Common myeloid progenitor, CD34-positive (primary cell): ENCODE results near the gene NME2.
"Not testable (repeated sequence)": the region's sequence is repeated elsewhere in the genome, so short reads cannot be mapped to it uniquely, and the experiment has no call there.

ENCODE experiments used
- CTCF ChIA-PET: fragments of 350-600 bp; sonication (Branson Sonifier 250); formaldehyde crosslinking; loops from one replicate; lab custom pipeline; 2021; ENCODE audit warnings: antibody characterized with exemption; lab: Charles Lee
- POLR2A ChIA-PET: fragments of 350-600 bp; sonication (Branson Sonifier 250); formaldehyde crosslinking; loops from one replicate; lab custom pipeline; 2021; ENCODE audit warnings: antibody characterized with exemption; lab: Charles Lee
- DNase-seq, 3 donors: peaks; one replicate each; pipeline versions ENCODE4 v3.0.0 to v3.0.0-alpha.2; 2013
- H3K27ac ChIP-seq, 2 experiments: 1 replicate in 1 of 2; 2 replicates in 1 of 2; pipeline ENCODE4 v1.7.0; 2013; ENCODE audit warnings: inconsistent platforms in 2 of 2, low read length in 2 of 2, mild to moderate bottlenecking in 2 of 2, low read depth in 1 of 2, moderate library complexity in 1 of 2; ENCODE audit not compliant: severe bottlenecking in 2 of 2, insufficient read depth in 1 of 2, poor library complexity in 1 of 2
- H3K27me3 ChIP-seq, 5 experiments: replicated peaks in 2 of 5; 1 replicate in 3 of 5; 2 replicates in 2 of 5; pipeline versions ENCODE4 v1.6.1 to v1.7.0; 2013; ENCODE audit warnings: low read length in 4 of 5, mild to moderate bottlenecking in 2 of 5, moderate library complexity in 2 of 5, inconsistent platforms in 1 of 5; ENCODE audit not compliant: insufficient read depth in 5 of 5, control insufficient read depth in 4 of 5
- H3K36me3 ChIP-seq, 4 experiments: 1 replicate in 2 of 4; 2 replicates in 2 of 4; pipeline versions ENCODE4 v1.6.1 to v1.7.0; 2013; ENCODE audit warnings: low read length in 3 of 4, control low read depth in 1 of 4, mild to moderate bottlenecking in 1 of 4; ENCODE audit not compliant: control insufficient read depth in 4 of 4, insufficient read depth in 4 of 4
- H3K4me1 ChIP-seq, 4 experiments: 1 replicate in 3 of 4; 2 replicates in 1 of 4; pipeline versions ENCODE4 v1.6.1 to v1.7.1; 2013; ENCODE audit warnings: low read length in 3 of 4, mild to moderate bottlenecking in 3 of 4, control low read depth in 1 of 4, inconsistent platforms in 1 of 4, moderate library complexity in 1 of 4; ENCODE audit not compliant: control insufficient read depth in 4 of 4, insufficient read depth in 4 of 4; ENCODE audit errors: control extremely low read depth in 1 of 4
- H3K4me3 ChIP-seq, 7 experiments: 1 replicate in 4 of 7; 2 replicates in 3 of 7; pipeline versions ENCODE4 v1.5.1 to v1.7.0; 2013; ENCODE audit warnings: mild to moderate bottlenecking in 7 of 7, low read length in 6 of 7, moderate library complexity in 6 of 7, inconsistent platforms in 2 of 7, low read depth in 2 of 7, control low read depth in 1 of 7; ENCODE audit not compliant: insufficient read depth in 4 of 7, control insufficient read depth in 1 of 7; ENCODE audit errors: extremely low read depth in 1 of 7
- H3K9me3 ChIP-seq, 5 experiments: 1 replicate in 4 of 5; 2 replicates in 1 of 5; pipeline versions ENCODE4 v1.6.1 to v1.7.1; 2013; ENCODE audit warnings: low read length in 4 of 5, mild to moderate bottlenecking in 2 of 5, inconsistent platforms in 1 of 5, low read depth in 1 of 5, moderate library complexity in 1 of 5; ENCODE audit not compliant: control insufficient read depth in 4 of 5, insufficient read depth in 2 of 5; ENCODE audit errors: control extremely low read depth in 1 of 5
- WGBS: methylation state at CpG from one replicate; pipeline ENCODE4 v1.1.5; 2013; ENCODE audit not compliant: insufficient coverage; 5-methylcytosine and 5-hydroxymethylcytosine counted together

Gene NME2

DNA sequence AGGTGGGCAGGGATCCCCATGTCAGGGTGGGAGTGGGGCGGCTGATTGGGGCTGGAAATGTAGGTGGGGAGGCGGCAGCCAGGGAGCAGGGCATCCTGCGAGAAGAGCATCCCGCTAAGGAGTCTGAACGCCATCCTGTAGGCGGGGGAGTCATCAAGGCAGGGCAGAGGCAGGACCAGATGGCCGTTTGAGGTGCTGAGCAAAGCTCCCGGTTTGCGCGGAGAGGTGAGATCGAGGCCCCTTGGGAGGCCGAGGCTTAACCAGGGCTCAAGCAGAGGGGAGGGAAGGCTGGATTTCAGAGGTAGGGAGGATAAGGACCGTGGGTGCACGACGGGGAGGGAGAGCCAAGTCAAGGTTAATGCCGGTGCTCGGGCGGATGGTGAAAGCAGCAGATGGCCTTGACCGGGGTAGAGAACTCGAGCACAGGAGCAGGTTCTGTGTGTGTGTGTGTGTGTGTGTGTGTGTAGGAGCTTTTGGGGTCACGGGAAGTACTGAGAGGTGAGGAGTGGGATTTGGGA, 472 bp upstream of the NME2 start:
- peak; percentile 57 to 80 (median 74) for DNase-seq
- POLR2A ChIA-PET = no interaction called here
- Histone ChIP-seq H3K4me1 (peaks cover 0 to 20% (median 15%) of the 10 kb centered on the region in 4 experiments), H3K27ac (peak overlapping the region in 1 of 2 experiments; percentile 75), H3K9me3 (no peaks in the 10 kb centered on the region), H3K36me3 (peaks cover 6 to 53% (median 33%) of the 10 kb centered on the region in 4 experiments), H3K4me3 (peak overlapping the region; percentile 70 to 88 (median 84)), H3K27me3 (no peaks in the 10 kb centered on the region)
- CTCF ChIA-PET = interaction anchor here (0.5 to 2.1 kb wide), 7 partner anchors 10 to 167 kb away, joined by 3 to 5 read pairs (median 3); partner anchors contain the start of gene NME1
- WGBS = 22% methylated on average over 20 of the region's 21 CpGs

DNA sequence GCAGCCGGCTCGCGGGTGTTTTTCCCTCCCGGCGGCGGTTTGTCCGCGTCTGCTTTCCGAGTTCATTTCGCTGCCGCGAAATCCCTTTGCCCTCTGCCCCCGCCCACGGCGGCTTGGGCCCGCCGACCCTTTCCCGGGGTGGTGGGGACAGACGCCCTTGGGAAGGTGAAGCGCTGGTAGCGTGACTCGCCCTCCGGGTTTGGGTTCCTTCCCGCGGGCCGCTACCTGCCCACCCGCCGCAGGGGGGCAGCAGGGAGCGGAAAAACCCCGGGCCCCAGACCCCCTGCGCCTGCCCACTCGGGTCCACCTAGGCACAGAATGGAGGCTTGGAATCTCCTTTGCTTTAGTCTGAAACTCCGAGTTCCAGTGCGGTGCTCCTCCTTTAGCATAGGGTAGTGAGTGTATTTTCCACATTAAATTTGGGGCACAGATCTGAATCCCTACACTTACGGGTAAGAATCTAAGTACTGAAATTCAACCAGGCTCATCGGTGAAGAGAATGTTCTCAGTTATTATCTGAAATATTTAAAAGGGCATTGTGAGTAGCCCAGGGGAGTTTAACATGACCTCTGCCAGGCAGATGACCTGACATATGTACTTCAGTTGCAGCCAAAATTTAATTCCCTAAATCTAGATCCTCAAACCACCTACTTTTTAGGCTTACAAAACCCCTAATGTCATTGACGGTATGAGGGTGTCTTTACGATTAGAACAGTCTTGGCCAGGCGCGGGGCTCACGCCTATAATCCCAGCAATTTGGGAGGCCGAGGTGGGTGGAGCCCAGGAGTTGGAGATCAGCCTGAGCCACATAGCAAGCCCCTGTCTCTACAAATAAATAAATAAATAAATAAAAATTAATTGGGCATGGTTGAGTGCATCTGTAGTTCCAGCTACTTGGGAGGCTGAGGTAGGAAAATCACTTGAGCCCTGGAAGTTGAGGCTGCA, 1.0 kb downstream of the NME2 start:
- no peaks in the 10 kb centered on the region for H3K9me3 ChIP-seq
- peaks cover 0 to 20% (median 15%) of the 10 kb centered on the region in 4 experiments for H3K4me1 ChIP-seq
- peaks cover 9 to 51% (median 31%) of the 10 kb centered on the region in 4 experiments for H3K36me3 ChIP-seq
- DNase-seq = peak; percentile 53 to 71 (median 65)
- 9% methylated on average over 19 of the region's 42 CpGs for WGBS
- peak overlapping the region; percentile 70 to 88 (median 84) for H3K4me3 ChIP-seq
- CTCF ChIA-PET = interaction anchor here (0.9 to 1.4 kb wide), 3 partner anchors 14 to 163 kb away, joined by 3 to 4 read pairs (median 3); partner anchors contain the start of gene NME1
- H3K27me3 ChIP-seq = no peaks in the 10 kb centered on the region
- H3K27ac ChIP-seq = peak overlapping the region in 1 of 2 experiments; percentile 75
- POLR2A ChIA-PET = no interaction called here

DNA sequence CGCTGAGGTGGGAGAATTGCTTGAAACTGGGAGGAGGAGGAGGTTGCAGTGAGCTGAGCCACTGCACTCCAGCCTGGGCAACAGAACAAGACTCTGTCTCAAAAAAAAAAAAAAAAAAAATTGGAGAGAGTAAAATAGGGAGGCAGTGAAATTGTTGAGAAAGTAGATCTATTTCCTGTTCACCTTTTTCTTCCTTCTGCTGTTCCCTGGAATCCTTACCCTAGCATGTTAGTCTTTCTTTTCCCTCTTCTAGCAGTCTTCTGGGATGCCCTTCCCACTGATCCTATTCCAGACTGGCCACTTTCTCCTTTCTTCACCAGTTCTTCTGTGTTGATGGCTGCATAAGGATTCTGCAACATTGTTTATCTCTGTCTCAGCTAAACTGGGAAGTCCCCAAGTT, 3.1 kb downstream of the NME2 start:
- Histone ChIP-seq H3K4me3 (no peak overlapping the region), H3K27ac (no peak overlapping the region), H3K27me3 (no peaks in the 10 kb centered on the region), H3K9me3 (no peaks in the 10 kb centered on the region), H3K36me3 (peaks cover 11 to 50% (median 35%) of the 10 kb centered on the region in 4 experiments), H3K4me1 (peaks cover 0 to 20% (median 15%) of the 10 kb centered on the region in 4 experiments)
- DNase-seq = no peak
- 100% methylated on average over 1 of the region's 1 CpG for WGBS
- ChIA-PET POLR2A (no interaction called here), CTCF (interaction anchor here (1.5 kb wide), 1 partner anchor 15 kb away, joined by 5 read pairs; no protein-coding TSS in a partner anchor)

GRCh38 chr17:51170736-51171135, 4.5 kb downstream of the NME2 start:
- no peaks in the 10 kb centered on the region for H3K9me3 ChIP-seq
- WGBS = no CpG with 5 or more reads among the region's 2 CpGs
- POLR2A ChIA-PET = no interaction called here
- DNase-seq = no peak
- no peak overlapping the region for H3K4me3 ChIP-seq
- H3K27me3 ChIP-seq = no peaks in the 10 kb centered on the region
- peaks cover 11 to 50% (median 36%) of the 10 kb centered on the region in 4 experiments for H3K36me3 ChIP-seq
- CTCF ChIA-PET = interaction anchor here (1.5 to 2.4 kb wide), 2 partner anchors 9 to 14 kb away, joined by 5 to 6 read pairs; no protein-coding TSS in a partner anchor
- H3K4me1 ChIP-seq = peaks cover 0 to 13% (median 11%) of the 10 kb centered on the region in 4 experiments
- no peak overlapping the region for H3K27ac ChIP-seq

- H3K4me3 ChIP-seq, H3K27me3 ChIP-seq, H3K9me3 ChIP-seq, DNase-seq, POLR2A ChIA-PET, H3K27ac ChIP-seq: not testable (repeated sequence)
- peaks cover 0 to 10% (median 4%) of the 10 kb centered on the region in 4 experiments for H3K4me1 ChIP-seq
- CTCF ChIA-PET = interaction anchor here (2.4 kb wide), 1 partner anchor 10 kb away, joined by 6 read pairs; no protein-coding TSS in a partner anchor
- peaks cover 11 to 50% (median 37%) of the 10 kb centered on the region in 4 experiments for H3K36me3 ChIP-seq
- WGBS = 89% methylated on average over 9 of the region's 9 CpGs
Observed at GRCh38 chr17:51172030-51172429, 5.8 kb downstream of the NME2 start.

GRCh38 chr17:51180486-51180885, 14.3 kb downstream of the NME2 start:
- H3K36me3 ChIP-seq = peaks cover 8 to 47% (median 32%) of the 10 kb centered on the region in 4 experiments
- H3K4me3 ChIP-seq = no peak overlapping the region
- POLR2A ChIA-PET = no interaction called here
- CTCF ChIA-PET = interaction anchor here (1.0 kb wide), 1 partner anchor 180 kb away, joined by 3 read pairs; no protein-coding TSS in a partner anchor
- no peaks in the 10 kb centered on the region for H3K9me3 ChIP-seq
- peaks cover 0 to 3% (median 0%) of the 10 kb centered on the region in 4 experiments for H3K4me1 ChIP-seq
- WGBS = 100% methylated on average over 1 of the region's 5 CpGs
- H3K27ac ChIP-seq = no peak overlapping the region
- DNase-seq = no peak
- H3K27me3 ChIP-seq = no peaks in the 10 kb centered on the region
